ENCODE results near the gene COQ8B. TPM values are rescaled to one million over a fixed set of nuclear protein-coding genes. Genes with fewer than 3 reads are reported as not detected.

COQ8B gene
- polyA plus RNA-seq, 1 donor (not counting 4 experiments of a cell fraction or from before 2014, with no cell fraction given) = 11.0 TPM

DNA sequence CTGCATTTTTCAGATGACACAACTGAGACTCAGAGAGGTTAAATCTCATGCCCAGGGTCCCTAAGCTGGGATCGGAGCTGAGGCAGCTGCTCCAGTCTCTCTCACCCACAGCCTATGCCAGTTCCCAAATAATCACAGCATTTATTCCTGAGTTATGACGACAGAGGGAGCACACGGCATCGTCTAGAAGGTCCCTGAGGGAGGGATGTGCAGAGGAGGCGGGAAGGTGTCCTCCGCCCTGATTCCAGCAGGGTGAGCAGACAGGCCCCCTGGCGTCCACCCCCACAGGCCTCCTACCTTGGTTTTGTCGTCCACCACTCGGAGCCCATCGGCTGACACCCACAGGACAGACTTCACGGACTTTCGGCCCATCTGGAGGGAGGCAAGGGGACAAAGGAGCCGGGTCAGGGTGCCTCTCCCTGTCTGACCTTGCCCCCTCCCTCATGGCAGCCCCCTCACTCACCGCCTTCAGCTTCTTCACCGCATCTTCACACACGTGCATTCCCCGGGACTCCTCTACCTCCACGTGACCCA lies 34.2 kb downstream of the COQ8B start:
- H3K9me3 ChIP-seq (ENCODE audit: control insufficient read depth, low read depth, low read length) = no peaks in the 10 kb centered on the region
- no peak for DNase-seq (ENCODE audit: low read depth, low spot score)
- H3K27ac ChIP-seq (ENCODE audit: control insufficient read depth, insufficient read depth, low read length) = no peak overlapping the region
- dilution Hi-C loops (cut with MboI; ENCODE audit: extremely low pct_ligation_motif_present, low sequenced_read_pairs) = no loop called here
- H3K4me3 ChIP-seq (ENCODE audit: control insufficient read depth in 2 of 3, extremely low read depth in 1 of 3, insufficient read depth in 2 of 3, low read depth in 1 of 3, low read length in 3 of 3) = no peak overlapping the region
- no peak overlapping the region for H3K4me2 ChIP-seq (ENCODE audit: control insufficient read depth, extremely low read depth, insufficient read depth, low read depth, low read length)
- H3K27me3 ChIP-seq (ENCODE audit: control insufficient read depth, extremely low read depth, insufficient read depth, low read length) = no peaks in the 10 kb centered on the region
- H3K9me1 ChIP-seq (ENCODE audit: control insufficient read depth, extremely low read depth, insufficient read depth, low read length) = no peaks in the 10 kb centered on the region
- peaks cover 4% of the 10 kb centered on the region for H3K4me1 ChIP-seq (ENCODE audit: control insufficient read depth, extremely low read depth, insufficient read depth, low read length)
- peaks cover 12 to 26% of the 10 kb centered on the region in 2 experiments for H3K36me3 ChIP-seq (ENCODE audit: control insufficient read depth in 2 of 2, extremely low read depth in 1 of 2, insufficient read depth in 2 of 2, low read length in 2 of 2)
- H3K9ac ChIP-seq (ENCODE audit: control insufficient read depth, extremely low read depth, insufficient read depth, low read length) = no peak overlapping the region
- no peaks in the 10 kb centered on the region for H4K20me1 ChIP-seq (ENCODE audit: control insufficient read depth, extremely low read depth, insufficient read depth, low read length)
- TF ChIP-seq CTCF (optimal IDR thresholded peaks at IDR 0.05 in 1 of 3, IDR thresholded peaks at IDR 0.05 in 1 of 3, conservative IDR thresholded peaks at IDR 0.05 in 1 of 3; ENCODE audit: extremely low read depth in 1 of 3, insufficient read depth in 2 of 3, low read length in 3 of 3) (no peak), EZH2 (IDR thresholded peaks at IDR 0.05; ENCODE audit: low read length) (no peak)
- H2AFZ ChIP-seq (ENCODE audit: control insufficient read depth, low read length) = no peak overlapping the region
- no peak for FAIRE-seq
- H3K79me2 ChIP-seq (ENCODE audit: control insufficient read depth, insufficient read depth, low read length) = no peaks in the 10 kb centered on the region

GRCh38 chr19:40681039-40681438 lies 35.6 kb downstream of the COQ8B start:
- H3K36me3 ChIP-seq (ENCODE audit: control insufficient read depth in 2 of 2, extremely low read depth in 1 of 2, insufficient read depth in 2 of 2, low read length in 2 of 2) = peaks cover 15 to 18% of the 10 kb centered on the region in 2 experiments

More at GRCh38 chr19:40681039-40681438, 35.6 kb downstream of the COQ8B start:
- no peaks in the 10 kb centered on the region for H3K27me3 ChIP-seq (ENCODE audit: control insufficient read depth, extremely low read depth, insufficient read depth, low read length)
- H4K20me1 ChIP-seq (ENCODE audit: control insufficient read depth, extremely low read depth, insufficient read depth, low read length) = no peaks in the 10 kb centered on the region
- no peak overlapping the region for H3K4me3 ChIP-seq (ENCODE audit: control insufficient read depth in 2 of 3, extremely low read depth in 1 of 3, insufficient read depth in 2 of 3, low read depth in 1 of 3, low read length in 3 of 3)
- no peak overlapping the region for H2AFZ ChIP-seq (ENCODE audit: control insufficient read depth, low read length)
- H3K9ac ChIP-seq (ENCODE audit: control insufficient read depth, extremely low read depth, insufficient read depth, low read length) = no peak overlapping the region
- TF ChIP-seq CTCF (optimal IDR thresholded peaks at IDR 0.05 in 1 of 3, IDR thresholded peaks at IDR 0.05 in 1 of 3, conservative IDR thresholded peaks at IDR 0.05 in 1 of 3; ENCODE audit: extremely low read depth in 1 of 3, insufficient read depth in 2 of 3, low read length in 3 of 3) (no peak), EZH2 (IDR thresholded peaks at IDR 0.05; ENCODE audit: low read length) (no peak)
- no peak overlapping the region for H3K27ac ChIP-seq (ENCODE audit: control insufficient read depth, insufficient read depth, low read length)
- FAIRE-seq (no peak), DNase-seq (ENCODE audit: low read depth, low spot score) (no peak)
- H3K4me1 ChIP-seq (ENCODE audit: control insufficient read depth, extremely low read depth, insufficient read depth, low read length) = no peaks in the 10 kb centered on the region
- H3K79me2 ChIP-seq (ENCODE audit: control insufficient read depth, insufficient read depth, low read length) = no peaks in the 10 kb centered on the region
- no peak overlapping the region for H3K4me2 ChIP-seq (ENCODE audit: control insufficient read depth, extremely low read depth, insufficient read depth, low read depth, low read length)
- no peaks in the 10 kb centered on the region for H3K9me1 ChIP-seq (ENCODE audit: control insufficient read depth, extremely low read depth, insufficient read depth, low read length)
- no peaks in the 10 kb centered on the region for H3K9me3 ChIP-seq (ENCODE audit: control insufficient read depth, low read depth, low read length)
- dilution Hi-C loops (cut with MboI; ENCODE audit: extremely low pct_ligation_motif_present, low sequenced_read_pairs) = no loop called here

Data from keratinocyte (primary cell).